NCI-H128 (cell line): ENCODE results near the gene DCC.
"Not testable (repeated sequence)": the region's sequence is repeated elsewhere in the genome, so short reads cannot be mapped to it uniquely, and the experiment has no call there.

Experiments used
- DNase-seq: peaks from one replicate; lab custom pipeline; 2025; ENCODE audit not compliant: unreplicated experiment; lab: John Stamatoyannopoulos, UW

DCC gene

DNA sequence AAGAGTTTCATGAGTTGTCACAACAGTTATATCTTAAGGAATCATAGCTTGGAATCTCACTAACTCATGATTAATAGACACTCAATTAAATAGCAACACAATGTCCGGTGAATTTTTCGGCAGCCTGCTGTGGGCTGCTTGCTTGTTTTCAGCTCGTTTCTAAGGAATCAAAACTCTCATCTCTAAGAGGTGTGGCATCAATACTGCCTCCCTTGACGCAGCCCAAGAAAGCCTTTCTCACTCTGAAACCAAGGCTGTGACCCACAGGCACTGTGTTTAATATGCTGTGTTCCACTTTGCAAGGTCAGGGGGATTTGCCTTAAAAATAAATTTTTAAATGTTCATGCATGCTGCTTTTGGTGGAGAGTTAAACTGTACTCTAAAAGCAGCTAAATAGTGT lies 5.4 kb downstream of the DCC start:
- DNase-seq = no peak

GRCh38 chr18:52348209-52348608 lies 8.2 kb downstream of the DCC start:
- no peak for DNase-seq

GRCh38 chr18:52349498-52349897 lies 9.5 kb downstream of the DCC start:
- no peak for DNase-seq

DNA sequence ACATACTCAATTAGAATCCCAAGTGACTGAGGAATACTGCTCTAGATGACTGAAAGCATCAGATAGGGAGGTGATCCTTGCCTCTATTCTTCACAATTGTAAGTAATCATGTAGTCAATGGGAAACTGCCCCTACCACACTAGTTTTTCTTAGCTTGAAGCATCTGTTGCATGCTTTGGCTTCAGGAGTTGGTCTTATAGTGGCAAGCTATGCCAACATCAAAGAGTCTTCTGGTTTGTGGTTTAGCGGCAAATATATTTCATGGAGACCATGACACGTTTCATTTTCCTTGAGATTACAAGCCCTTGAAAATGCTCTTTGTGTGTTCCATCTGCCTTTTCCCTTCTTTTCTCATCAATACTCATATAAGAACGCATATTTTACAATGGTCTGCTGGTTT lies 12.9 kb downstream of the DCC start:
- no peak for DNase-seq

GRCh38 chr18:52353589-52353988 lies 13.6 kb downstream of the DCC start:
- no peak for DNase-seq

DNA sequence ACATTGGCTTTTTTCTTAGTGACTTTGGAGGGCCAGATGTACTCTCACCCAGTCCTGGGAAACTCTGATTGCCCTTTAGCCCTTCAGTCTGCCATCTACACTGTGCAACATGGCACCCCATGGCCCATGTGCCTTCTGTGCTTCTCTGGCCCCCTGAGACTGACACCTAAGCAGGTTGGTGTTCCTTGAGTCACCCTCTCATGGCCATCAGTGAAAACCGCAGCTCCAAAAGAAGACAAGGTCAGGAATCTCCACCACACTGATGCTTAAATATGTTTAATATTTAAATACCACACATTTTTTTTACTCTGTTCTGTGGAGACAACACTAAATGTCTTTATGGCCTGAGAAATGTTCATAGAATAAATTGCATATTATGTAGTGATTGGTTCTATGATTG lies 23.9 kb downstream of the DCC start:
- DNase-seq = no peak

GRCh38 chr18:52366851-52367250 lies 26.9 kb downstream of the DCC start:
- DNase-seq = not testable (repeated sequence)

DNA sequence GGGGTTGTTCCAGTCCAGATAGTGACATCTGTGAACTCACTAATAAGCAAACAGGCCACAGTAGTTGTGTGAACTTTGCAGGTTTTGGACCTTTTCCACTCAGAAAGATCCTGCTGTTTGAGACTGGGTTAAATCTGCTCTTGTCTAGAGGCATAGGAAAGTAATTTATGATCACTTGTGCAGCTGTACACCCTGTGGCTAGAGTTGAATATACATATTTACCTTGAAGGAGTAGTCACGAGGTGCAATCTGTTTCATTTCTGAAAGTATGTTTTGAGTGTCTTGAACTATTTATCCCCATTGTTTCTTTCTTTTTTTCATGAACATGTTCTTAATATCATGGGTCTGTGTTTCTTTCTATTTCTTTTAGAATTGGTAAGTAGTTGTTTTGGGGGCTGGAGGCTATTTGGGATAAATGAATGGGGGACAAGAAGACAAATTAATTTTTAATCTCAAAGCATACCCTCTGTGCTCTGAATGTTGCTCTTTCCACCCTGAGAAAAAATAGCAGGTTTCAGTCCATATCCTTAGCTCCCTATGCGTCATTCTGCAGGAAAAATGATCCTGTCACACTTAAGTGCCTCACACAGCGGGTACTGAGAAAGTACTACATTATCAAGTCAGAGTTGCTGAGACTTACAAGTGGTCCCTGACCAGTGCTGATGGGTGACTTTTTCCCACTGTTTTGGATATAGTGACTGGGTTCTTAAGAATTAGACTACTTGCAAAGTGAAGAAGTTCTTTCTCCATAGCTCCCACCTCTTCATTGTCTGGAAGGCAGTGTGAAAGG lies 28.2 kb downstream of the DCC start:
- no peak for DNase-seq

DNA sequence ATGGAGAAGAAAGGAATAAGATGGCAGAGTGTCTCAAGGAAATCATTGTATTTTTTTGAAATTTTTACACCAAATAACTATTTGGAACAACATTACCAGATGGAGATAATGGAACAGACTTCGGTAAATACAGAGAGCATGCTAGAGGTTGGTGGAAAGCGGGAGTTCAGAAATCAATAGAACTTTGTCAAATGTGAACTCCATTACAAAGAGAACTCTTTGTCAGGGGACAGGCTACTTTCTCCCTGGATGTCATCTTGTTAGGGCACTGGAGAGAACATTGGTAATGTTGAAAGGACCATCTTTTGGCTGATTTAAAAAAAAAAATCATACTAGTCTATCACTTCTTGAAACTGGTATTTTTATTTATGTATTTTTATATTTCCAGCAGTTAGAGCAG lies 30.8 kb downstream of the DCC start:
- no peak for DNase-seq

- no peak for DNase-seq
Observed at GRCh38 chr18:52376104-52376503, 36.1 kb downstream of the DCC start.

DNA sequence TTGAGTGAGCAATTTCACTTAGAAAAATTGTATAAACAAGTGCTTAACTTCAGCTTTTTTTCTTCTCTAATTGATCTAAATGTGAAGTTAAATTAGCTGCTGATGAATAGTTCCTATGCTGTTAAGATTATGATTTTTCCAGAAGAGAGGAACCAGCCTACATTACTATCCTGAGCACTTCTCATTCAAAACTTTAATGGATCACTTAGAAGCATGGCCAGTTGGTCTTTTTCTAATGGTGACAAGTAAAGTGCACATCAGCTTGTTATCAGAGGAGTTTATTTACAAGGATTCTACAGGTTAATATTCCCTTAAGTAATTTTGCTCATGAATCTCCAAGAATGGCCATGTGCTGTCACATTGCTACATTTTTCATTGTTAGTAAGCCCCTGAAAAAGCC lies 37.1 kb downstream of the DCC start:
- DNase-seq = no peak

GRCh38 chr18:52386306-52386705 lies 46.3 kb downstream of the DCC start:
- no peak for DNase-seq

DNA sequence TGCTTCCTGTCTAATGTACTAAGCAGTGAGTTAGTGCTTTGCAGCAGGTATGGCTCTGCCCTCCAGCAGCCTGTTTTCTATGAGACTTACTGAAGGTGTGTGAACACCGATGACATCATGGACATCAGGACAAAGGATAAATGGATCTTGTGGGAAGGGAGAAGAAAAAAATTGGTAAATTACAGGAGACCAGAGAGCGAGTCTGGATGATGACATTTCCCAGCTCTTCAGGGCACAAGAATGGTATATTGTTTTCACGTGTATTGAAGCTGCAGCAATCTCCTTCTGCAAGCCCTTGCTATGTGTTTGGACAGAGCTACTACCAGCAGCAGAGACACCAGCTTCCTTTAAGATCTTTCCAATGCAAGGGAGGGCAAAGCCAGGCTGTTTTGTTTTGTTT lies 47.2 kb downstream of the DCC start:
- no peak for DNase-seq

DNA sequence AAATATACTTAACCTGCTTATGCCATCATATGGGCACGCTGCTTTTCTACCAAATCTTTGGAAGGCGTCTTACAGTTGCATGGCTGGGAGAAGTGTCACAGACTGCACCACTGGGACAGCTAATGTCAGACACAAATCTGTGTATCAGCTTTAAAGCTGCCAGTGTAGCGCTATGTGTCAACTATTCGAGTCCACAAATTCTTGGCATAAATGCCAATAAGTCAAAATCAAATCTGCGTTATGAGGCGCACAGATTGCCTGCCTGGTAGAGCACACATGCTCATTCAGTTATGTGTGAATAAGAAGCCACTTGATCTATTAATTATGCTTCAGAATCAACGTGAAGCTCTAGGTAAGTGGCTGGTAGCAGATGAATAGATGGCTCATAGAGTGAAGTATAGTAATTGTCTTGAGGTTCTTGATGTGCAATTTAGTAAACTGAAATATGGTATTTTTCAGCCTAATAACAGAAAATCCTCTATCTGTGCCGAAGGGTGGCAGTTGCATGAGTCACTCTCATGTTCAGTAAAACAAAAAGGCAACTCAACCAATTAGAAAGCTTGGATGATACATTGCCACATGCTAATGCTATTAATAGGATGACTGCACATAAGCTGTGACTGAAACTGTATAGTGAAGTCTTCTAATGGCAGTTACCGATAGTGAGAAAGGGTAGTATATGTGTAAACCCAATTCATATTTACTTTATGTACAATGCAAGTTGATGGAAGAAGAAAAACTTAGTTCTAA lies 52.0 kb downstream of the DCC start:
- no peak for DNase-seq

GRCh38 chr18:52394602-52395001 lies 54.6 kb downstream of the DCC start:
- no peak for DNase-seq

DNA sequence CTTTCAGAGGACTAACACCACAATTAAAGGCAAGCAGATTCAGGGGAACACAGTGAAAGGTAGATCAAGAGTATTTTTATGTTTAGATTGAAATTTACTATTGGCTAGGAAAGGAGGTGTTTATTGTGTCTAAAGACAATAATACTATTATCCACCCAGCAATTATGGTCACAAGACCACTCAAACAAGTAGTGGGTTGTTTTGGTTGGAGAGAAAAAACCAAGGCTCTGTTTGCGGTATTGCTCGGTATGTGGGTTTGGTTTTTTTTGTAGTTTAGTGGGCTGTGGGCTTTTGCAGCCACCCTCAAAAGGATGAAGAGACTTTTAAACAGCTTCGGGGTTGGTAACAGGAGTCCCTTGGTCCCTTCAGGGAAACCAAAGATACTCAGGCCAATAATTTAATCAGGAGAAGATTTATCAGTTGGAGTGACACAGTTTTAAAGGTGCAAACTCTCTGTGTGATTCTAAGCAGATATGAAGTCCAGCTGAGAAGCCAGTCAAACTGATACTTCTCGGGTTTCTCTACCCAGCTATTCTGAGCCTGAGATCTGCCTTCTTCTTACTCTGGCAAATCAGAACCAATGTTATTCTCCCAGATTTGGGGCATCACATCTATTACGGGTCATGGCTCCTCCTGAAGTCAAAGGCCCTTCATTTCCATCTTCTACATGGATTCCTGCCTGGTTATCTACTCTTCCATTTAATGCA lies 55.3 kb downstream of the DCC start:
- no peak for DNase-seq

GRCh38 chr18:52401236-52401635 lies 61.2 kb downstream of the DCC start:
- no peak for DNase-seq

DNA sequence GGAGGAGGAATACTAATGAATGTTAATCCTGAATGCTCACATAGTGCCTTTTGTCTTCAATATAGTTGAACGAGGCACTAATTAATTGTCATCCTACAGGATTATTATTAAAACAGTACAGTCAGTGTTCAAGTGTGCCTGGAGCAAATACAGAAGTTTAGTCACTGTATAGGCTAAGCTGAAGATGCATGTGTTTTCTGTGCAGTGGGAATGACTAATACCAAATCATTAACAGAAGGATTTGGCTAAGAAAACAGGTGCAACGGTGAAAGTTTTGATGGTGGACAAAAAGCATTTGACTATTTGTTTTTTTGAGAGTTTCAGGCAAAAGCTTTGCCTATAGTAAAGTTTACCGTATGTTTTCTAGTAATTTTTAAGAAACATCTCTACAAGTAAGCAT lies 62.8 kb downstream of the DCC start:
- DNase-seq = no peak

DNA sequence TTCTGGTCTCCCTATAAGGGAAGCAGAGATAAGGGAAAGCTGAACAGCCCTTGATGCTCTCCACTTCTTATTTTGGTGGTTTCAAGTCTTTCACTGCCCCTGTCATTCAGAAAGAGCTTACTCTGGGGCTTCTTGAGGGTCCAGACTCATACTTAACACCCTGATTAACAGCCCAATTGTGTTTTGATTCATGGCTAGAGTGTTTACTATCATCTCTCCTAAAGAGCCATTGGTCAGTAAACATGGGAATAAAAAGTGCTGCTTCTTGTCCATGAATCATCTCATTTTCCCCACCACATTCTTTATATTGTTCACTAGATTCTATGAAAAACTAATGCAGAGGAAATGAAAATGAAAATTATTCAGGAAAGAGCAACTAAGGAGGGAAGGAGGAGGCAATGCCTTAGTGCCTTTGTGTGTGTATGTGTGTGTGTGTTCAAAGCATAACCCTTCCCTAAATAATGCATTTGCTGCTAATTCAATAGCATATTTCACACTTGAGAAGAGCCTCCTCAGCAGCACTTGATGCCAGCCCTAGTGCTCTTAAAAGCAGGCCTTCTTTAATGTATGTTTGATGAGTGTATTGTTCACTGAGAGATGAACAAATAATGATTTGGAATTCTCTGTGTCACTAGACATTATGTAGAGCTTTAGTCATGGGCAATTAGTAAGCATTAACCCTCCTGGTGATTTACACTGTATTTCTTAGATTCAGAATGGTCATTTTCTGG lies 63.5 kb downstream of the DCC start:
- peak; percentile 44 for DNase-seq

- DNase-seq = no peak
Observed at GRCh38 chr18:52408800-52409302, 68.9 kb downstream of the DCC start.

DNA sequence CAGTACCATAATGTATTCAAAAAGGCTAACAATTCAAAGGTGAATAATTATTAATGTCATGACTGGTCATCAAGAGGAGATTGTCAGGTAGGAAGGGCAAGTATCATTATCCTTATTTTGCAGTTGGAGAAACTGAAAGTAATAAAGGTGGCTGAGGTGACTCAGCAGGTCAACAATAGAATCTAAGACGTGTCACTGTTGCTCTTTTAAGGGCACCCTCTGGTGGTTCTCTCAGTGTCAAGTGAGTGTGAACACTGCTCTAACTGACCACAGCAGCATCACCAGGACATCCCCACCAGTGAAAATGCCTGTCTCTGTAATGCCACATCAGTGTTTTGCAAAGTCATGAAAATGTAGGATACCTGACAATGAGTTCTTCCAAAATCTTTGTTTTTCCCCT lies 69.7 kb downstream of the DCC start:
- no peak for DNase-seq
